Measurements from ENCODE around the gene CCL4L2.

GRCh38 chr17:36197387-36197703 is 13.5 kb upstream of the CCL4L2 start:
- TF ChIP-seq, protein P1, sequence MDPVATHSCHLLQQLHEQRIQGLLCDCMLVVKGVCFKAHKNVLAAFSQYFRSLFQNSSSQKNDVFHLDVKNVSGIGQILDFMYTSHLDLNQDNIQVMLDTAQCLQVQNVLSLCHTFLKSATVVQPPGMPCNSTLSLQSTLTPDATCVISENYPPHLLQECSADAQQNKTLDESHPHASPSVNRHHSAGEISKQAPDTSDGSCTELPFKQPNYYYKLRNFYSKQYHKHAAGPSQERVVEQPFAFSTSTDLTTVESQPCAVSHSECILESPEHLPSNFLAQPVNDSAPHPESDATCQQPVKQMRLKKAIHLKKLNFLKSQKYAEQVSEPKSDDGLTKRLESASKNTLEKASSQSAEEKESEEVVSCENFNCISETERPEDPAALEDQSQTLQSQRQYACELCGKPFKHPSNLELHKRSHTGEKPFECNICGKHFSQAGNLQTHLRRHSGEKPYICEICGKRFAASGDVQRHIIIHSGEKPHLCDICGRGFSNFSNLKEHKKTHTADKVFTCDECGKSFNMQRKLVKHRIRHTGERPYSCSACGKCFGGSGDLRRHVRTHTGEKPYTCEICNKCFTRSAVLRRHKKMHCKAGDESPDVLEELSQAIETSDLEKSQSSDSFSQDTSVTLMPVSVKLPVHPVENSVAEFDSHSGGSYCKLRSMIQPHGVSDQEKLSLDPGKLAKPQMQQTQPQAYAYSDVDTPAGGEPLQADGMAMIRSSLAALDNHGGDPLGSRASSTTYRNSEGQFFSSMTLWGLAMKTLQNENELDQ (tag by site-specific recombination; IDR thresholded peaks at IDR 0.05; ENCODE audit: low read depth) = no peak
- TF ChIP-seq SP2 (tag by site-specific recombination; IDR thresholded peaks at IDR 0.05) (no peak), CTCF (tag by site-specific recombination; IDR thresholded peaks at IDR 0.05) (no peak), ATF2 (tag by site-specific recombination; IDR thresholded peaks at IDR 0.05; ENCODE audit: low read depth) (no peak), ZFP41 (tag by site-specific recombination; IDR thresholded peaks at IDR 0.05; ENCODE audit: borderline replicate concordance) (no peak)

All from HEK293 (cell line).